Peyer's patch (tissue), 4 donors: ENCODE data around the gene PWWP2A.

Experiments used
- POLR2A ChIP-seq, 2 donors: fragments of 450-650 bp; IDR thresholded peaks; one replicate each; pipeline ENCODE4 v1.5.1; 2017; ENCODE audit warnings: antibody characterized with exemption in 2 of 2, mild to moderate bottlenecking in 2 of 2, moderate library complexity in 2 of 2
- TF ChIP-seq, protein P1 (sequence below), 6 experiments: fragments of 450-650 bp in 4 of 6; fragments of 200-600 bp in 2 of 6; sonication (generic) in 1 of 6; IDR thresholded peaks; one replicate each; pipeline ENCODE4 v1.5.1; 2017 to 2019; ENCODE audit warnings: antibody characterized with exemption in 6 of 6, mild to moderate bottlenecking in 3 of 6, moderate library complexity in 1 of 6

GRCh38 chr5:160044391-160044804 is 74.9 kb downstream of the PWWP2A start:
- TF ChIP-seq, protein P1, sequence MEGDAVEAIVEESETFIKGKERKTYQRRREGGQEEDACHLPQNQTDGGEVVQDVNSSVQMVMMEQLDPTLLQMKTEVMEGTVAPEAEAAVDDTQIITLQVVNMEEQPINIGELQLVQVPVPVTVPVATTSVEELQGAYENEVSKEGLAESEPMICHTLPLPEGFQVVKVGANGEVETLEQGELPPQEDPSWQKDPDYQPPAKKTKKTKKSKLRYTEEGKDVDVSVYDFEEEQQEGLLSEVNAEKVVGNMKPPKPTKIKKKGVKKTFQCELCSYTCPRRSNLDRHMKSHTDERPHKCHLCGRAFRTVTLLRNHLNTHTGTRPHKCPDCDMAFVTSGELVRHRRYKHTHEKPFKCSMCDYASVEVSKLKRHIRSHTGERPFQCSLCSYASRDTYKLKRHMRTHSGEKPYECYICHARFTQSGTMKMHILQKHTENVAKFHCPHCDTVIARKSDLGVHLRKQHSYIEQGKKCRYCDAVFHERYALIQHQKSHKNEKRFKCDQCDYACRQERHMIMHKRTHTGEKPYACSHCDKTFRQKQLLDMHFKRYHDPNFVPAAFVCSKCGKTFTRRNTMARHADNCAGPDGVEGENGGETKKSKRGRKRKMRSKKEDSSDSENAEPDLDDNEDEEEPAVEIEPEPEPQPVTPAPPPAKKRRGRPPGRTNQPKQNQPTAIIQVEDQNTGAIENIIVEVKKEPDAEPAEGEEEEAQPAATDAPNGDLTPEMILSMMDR (IDR thresholded peaks at IDR 0.05) = no peak
- no peak for TF ChIP-seq POLR2A (IDR thresholded peaks at IDR 0.05)
